HG03575 (cell line): ENCODE data around the gene IQGAP2.
"Not testable (repeated sequence)": the region's sequence is repeated elsewhere in the genome, so short reads cannot be mapped to it uniquely, and the experiment has no call there.

Experiments used
- ATAC-seq: cut with Tn5 transposase; IDR thresholded peaks from one replicate; pipeline ENCODE4 v1.9.1; 2021; ENCODE audit not compliant: unreplicated experiment, insufficient number of reproducible peaks, low FRiP score; ENCODE audit errors: extremely low read depth

The IQGAP2 gene

DNA sequence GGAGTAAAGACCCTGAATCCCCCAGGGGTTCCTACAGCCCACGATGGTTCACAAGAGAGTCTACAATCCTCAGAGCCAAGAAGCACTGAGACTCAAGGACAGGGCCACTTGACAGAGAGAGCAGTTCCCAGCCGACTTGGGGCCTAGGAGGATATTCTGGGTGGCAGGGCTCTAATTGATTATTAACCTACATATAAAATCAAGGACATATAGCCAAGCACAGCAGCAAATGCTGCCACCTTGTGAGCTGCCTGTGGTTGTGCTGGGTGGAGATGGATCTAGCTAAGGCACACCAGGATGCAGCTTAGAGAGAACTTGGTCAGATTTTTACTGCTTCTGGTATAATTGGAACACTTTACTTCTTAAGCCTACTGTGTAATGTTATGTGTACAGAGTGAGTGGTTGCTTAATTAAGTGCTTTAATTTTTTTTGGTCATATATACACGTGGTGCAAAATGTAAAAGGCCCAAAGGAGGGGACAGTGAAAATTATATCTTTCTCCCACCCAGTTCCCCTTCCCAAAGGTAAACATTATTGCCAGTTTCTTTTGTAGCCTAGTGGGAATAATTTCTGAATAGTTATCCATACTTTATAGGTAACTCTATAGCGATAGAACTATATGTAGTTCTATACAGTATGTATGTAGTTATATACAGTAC, 141.3 kb downstream of the IQGAP2 start:
- no peak for ATAC-seq

DNA sequence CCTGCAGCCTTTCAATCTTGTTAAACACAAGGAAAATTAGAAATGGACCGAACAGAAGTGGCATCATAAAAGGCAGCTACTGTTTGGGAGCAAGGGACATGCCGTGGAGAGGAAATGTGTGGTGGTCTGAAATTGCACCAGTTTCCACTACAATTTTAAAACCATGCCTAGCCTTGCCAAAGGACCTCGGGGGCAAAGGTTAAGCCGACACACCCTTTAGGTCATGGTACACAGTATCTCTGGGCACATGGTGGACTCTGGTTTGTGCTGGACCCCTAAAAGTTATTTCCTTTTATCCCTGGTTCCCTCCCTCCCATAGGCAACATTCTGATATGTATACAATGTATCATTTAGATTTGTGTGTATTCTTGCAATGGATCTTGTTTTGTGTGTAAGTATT, 142.1 kb downstream of the IQGAP2 start:
- no peak for ATAC-seq

DNA sequence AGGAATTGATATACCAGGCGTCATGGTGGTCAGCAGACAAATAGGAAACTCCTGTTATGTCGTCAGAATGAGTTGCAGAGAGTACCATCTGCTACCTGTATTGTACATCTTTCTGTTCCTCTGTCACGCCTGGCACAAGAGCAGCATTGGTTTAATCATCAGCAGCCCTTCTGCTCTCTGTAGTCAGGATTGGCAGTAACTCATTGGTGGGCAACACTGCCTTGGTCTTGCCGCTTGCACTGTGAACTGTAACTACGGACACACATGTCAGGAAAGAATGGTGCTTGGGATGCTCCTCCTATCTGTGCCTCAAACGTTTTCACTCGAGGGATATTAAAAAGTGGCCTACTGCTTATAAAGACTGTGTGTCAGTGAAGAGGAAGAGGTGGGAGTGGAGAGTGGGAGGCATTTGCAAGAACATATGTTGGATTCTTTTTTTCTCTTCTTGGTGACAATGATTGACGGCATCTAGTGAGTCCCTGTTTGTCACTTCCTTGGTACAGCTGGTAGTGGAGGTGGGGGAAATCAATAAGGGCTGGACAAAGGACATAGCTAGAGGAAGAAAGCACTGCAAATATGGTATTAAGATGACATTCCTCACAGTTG, 143.5 kb downstream of the IQGAP2 start:
- ATAC-seq = no peak

DNA sequence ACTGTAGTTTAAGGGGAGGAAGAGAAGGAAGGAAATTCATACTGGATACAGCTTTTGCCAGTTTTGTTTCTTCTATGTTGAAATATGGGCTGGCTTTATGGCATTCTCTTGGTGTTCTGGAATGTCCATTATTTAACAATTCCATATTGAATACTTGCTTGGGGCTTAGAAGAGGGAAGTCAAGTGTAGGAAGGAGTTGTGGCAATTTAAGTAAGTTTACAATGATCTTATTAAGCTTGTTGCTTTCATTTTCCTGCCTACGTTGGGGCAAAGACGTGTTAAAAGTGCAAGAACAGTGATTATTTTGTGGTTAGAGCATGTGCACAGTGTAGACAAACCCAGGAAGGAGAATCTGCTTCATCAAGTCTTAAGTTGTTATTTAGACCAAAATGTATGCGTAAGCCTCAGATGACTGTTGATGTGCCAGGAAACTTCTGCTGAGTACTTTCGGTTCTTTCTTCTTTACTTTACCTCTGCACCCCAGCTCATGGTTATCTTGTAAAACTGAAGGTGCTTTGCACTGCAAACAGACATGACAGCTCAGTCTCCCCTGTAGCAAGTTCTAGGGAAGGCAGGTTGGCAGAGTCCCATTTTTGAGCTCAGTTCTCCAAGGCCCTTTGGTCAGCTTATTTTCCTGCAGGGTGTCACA, 144.3 kb downstream of the IQGAP2 start:
- ATAC-seq = peak; percentile 49

DNA sequence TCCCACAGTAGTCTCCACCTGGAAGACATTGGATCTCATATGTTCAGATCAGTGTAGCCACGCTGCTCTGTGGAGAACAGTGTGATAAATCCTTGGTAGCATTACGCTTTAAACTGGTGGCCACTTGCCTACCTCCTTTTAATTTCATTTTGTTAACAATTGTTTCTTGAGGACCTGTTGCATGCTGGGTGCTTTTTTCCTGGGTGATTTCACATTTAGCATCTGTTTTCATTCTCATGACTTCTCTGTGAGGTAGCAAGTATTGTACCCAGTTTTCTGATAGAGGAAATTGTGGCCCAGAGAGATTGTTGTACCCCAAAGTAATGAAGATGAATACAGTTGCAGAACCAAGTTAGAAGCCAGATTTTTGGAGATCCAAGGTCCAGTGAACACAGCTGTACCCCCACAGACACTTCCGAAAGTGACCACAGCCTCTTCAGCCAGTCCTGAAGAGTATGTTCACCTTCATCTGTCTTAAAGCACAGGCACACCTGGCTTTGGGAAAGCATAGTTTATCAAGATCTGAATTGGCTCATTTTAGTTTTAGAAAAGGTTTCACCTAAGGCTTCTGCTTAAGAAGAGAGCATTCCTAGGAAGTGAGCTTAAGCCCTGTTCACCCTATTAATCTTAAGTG, 144.9 kb downstream of the IQGAP2 start:
- no peak for ATAC-seq

DNA sequence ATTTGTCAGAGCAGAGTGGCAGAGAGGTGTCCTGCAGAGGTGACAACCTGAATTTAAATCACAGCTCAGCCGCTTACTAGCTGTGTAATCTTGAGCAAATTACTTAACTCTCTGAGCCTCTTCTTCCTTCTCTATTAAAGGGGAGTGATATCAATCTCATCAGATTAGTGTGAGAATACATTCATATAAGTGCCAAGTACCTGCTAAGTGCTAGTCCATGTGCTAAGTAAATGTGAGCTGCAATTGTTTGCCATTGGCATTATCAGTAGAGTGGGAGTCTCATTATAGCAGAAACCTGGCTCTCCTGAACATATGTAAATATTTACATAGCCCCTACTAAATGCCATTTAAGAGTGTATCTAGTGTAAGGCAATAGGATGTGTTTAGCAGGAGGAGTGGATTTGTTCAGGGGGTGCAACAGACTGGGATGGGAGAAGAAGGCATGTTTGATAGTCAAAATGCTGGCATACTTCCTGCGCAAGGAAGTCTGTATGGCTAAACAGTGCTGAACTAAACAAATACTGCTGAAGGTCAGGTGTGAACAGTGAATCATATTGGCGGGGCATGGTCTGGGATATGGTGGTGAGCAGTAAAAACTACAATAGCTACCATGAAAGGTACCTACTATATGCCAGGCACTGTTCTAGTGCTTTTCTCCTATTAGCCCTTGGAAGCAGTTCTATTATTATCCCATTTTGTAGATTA, 145.6 kb downstream of the IQGAP2 start:
- no peak for ATAC-seq

DNA sequence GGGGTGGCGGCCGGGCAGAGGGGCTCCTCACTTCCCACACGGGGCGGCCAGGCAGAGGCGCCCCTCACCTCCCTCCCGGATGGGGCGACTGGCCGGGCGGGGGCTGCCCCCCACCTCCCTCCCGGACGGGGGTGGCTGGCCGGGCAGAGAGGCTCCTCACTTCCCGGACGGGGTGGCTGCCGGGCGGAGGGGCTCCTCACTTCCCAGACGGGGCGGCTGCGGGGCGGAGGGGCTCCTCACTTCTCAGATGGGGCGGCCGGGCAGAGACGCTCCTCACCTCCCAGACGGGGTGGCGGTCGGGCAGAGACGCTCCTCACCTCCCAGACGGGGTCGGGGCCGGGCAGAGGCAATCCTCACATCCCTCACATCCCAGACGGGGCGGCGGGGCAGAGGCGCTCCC, 147.8 kb downstream of the IQGAP2 start:
- ATAC-seq = not testable (repeated sequence)

DNA sequence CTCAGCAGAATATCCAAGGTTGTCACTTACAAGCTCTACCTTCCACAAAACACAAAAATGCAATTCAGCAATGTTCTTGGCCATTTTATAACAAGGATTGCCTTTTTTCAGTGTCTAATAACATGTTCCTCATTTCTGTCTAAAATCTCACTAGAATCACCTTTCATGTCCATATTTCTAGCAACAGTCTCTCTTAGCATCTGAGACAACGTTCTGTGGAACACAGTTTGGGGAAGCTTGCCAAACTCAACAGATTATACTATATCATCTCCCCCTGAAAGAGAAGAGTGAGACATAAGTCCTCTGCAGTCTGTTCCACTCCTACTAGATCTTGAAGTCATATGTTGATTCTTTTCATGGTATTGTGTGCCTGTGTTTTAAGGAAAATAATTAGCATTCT, 149.5 kb downstream of the IQGAP2 start:
- no peak for ATAC-seq

DNA sequence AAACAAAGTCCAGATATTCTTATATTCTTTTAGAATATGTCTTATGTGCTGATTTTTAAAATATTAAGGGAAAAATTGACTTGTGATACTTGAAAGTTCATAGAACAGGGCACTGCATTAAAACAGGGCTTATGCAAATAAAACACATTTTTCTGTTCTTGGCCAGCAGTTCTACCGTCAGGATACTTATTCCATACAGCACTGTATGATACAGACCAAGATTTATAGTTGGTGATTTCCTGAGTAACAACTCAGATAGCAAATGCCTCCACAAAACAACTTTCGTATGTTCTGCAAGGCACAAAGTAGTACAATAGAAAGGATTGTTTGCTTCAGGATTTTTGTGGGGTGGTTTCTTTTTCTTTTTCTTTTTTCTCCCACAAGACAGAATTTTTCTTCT, 150.2 kb downstream of the IQGAP2 start:
- no peak for ATAC-seq

DNA sequence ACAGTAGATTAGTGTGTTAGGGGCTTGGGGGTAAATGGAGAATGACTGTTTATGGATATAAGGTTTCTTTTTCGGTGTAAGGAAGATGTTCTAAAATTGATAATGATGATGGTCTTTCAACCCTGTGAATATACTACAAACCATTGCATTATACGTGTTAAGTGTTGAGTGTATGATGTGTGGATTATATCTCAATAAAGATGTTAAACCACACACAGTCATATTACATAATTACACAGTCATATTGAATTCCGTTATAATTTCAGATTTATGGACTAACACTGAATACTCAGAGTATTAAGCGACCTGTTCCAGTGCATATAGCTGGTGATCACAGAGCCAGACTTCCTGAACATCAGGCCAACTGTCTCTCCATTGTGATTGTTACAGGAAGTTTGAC, 152.0 kb downstream of the IQGAP2 start:
- ATAC-seq = no peak

DNA sequence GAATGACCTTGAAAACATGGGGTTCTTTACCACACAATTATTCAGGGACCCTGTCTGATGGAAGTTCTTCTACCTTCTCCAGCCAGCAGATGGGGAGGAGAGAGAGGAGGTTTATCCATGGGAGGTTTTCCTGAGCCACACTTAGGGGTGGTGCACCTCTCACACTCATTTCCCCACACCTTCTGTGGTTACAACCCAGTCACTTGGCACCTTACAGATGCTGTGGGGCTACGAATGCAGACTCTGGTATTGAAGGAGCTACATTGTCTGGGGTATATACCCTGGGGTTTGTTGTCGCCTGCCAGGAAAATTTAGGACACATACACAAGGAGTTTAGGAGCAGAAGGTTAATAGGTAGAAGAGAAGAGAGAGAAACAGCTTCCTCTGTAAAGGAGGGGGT, 152.6 kb downstream of the IQGAP2 start:
- no peak for ATAC-seq

DNA sequence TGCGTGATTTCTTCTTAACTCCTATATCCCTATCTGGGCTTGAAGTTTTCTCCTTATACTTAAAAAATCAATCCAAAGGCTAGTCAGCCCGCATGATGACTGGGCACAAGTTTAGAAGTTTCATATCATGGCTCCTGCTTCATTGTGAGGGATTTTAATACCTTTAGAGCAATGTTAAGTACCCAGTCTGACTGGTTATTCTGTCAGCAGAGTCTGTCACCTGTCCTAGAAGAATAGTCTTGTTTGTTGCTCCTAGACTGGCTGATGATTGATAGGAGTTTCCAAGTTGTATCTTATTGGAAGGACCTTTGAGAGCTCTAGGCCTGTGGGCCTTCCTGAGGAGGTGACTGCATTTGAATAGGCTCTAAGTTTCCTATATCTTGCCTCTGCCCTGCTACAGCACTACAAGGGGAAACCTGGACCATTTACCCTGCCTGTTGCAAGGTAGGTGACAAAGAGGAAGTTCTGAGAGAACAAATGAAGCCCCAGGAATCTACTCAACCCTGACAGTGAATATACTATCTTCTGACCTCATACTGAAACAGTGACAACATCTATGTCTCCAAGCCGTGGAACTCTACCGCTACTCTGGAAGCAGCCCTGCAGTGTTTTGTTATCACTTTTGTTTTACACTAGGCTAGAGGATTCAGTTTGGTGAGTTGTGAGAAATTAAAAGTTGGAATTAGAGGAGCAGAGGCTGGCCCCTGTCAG, 153.6 kb downstream of the IQGAP2 start:
- ATAC-seq = peak; percentile 81

DNA sequence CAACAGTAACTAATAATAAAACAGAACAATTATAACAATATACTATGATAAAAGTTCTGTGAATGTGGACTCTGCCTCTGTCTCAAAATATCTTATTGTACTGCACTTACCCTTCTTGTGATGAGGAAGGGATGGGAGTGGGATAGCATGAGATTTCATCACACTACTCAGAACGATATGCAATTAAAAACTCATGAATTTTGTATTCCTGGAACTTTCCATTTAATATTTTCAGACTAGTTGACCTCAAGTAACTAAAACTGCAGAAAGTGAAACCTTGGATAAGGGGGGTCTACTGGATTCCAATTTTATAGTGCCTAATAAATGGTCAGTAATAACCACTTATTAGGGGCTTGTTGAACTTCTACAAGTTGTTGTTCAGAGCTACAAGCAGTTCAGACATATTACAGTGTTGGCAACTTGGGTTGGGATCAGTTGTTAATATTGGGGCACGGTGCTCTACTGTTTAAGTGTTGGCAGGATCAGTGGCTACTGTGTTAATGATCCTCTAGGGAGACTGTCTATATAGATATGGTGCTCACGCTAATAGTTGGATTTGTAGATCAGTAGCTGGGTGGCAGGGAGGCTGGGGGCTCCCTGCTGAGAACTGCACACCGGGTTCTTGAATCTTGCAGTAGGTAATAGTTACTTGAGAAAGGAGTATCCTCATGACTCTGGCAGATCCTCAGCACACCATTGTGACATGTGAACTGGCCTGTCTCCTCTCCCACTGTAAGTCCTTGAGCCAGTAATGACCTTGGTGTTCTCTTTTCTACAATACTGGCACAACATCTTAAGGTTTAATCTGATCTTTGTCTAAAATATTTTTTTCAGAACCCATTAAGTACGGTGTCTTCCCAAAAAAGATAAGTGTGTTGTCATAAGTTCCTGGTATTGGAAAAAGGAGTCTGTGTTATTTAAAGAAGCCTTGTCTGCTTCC, 158.1 kb downstream of the IQGAP2 start:
- ATAC-seq = no peak

DNA sequence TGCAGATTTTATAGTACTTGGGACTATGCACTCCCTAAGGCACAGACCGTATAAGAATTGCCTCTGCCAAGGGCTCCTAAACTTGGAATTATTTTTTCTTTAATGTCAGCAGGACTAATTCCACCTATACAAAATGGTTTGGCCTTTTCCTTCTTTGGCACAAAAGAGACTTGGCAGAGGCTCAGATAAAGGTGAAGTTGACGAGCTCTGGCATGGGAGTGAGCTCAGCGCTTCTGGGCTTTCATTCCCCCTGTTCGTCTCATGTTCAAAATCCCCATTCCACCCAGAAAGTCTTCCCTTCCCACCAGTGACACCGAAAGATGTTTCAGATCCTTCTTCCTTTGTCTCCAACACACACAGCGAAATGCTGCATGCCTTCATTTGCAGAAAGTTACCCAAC, 158.9 kb downstream of the IQGAP2 start:
- no peak for ATAC-seq

DNA sequence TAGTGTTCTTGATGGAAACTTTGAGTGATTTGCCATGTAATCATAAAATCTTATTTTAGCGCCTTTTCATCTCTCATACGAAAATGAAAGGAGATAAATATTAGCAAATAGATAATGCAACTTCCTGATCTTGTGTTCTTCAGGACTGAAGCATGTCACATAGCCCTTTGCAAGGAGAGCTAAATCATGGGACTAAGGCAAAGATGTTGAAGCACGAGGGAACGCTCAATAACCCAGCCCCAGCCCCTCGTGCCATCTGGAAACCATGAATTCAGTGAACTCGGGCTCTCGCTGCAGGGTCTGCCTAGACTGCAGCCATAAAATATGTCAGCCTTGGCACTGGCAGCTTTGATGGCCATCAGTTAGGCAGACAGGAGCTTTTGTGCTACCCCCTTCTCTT, 161.9 kb downstream of the IQGAP2 start:
- no peak for ATAC-seq

DNA sequence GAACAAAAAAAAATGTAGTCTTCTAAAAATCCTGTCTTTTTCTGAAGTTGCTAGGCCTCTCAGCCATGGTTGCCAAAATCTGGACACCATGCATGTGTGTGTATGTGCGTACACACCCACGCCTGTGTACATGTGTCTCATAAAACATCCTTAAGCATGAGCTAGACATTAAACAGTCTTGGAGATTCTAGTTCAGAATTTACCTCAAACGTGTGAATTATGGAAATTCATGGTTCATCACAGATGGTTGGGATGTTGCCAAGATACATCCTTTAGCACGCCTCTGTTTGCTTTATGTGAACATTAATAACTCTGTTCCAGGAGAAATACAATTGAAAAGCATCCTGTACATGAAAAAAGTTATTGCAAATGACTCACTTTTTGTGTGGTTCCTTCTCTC, 167.1 kb downstream of the IQGAP2 start:
- no peak for ATAC-seq

DNA sequence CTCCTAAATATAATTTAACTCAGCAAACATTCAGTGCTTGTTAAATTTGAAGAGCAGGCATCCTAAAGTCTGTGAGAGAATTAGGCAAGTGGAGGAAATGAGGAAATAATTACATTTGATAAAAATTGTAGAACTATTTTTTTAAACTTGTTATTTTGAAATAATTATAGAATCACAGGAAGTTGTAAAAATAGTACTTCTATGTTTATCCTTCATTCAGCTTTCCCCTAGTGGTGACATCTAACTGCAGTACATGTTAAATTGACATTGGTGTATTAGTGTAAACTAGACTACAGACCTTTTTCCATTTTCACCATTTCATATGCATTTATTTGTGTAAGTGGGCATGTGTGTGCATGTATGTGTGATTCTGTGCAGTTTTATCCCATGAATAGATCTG, 168.5 kb downstream of the IQGAP2 start:
- ATAC-seq = no peak

DNA sequence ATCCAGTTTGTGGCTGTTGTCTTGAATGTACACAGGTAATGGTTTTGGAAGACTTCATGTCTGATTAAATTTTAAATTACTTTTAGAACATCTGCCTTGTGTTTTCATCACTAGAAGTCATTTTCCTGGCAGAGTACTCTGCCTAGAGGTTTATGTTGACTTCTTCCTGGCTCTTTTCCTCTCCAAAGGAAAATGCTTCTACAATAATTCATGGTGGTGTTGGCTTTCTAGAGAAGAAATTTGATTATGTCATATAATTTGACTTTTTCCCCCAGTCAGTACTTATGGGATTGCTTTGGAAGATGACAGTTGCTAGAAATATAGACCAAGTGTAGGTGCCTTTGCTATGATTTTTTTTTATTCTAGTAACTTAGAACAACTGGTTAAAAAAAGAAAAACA, 173.4 kb downstream of the IQGAP2 start:
- ATAC-seq = no peak
